Retinal pigment epithelial cell (primary cell): ENCODE data around the gene BRAF.

Source experiments
- DNase-seq: peaks from one replicate; pipeline ENCODE4 v3.0.0-alpha.2; 2010; ENCODE audit warnings: low read depth
- H3K4me3 ChIP-seq: 2 replicates; pipeline ENCODE4 v1.5.1; 2011; ENCODE audit warnings: mild to moderate bottlenecking, low read length, control low read depth, moderate library complexity
- CTCF ChIP-seq: conservative IDR thresholded peaks from 2 replicates; pipeline ENCODE4 v1.5.1; 2011; ENCODE audit warnings: low read depth, low read length, control low read depth, inconsistent platforms

The BRAF gene

GRCh38 chr7:140873434-140873833 is 51.3 kb downstream of the BRAF start:
- H3K4me3 ChIP-seq, result no peak overlapping the region
- no peak for DNase-seq
- TF ChIP-seq CTCF, result no peak

- no peak for TF ChIP-seq CTCF
- no peak overlapping the region for H3K4me3 ChIP-seq
- no peak for DNase-seq
These were observed 54.7 kb downstream of the BRAF start for GRCh38 chr7:140870003-140870402.

- no peak overlapping the region for H3K4me3 ChIP-seq
- no peak for DNase-seq
- TF ChIP-seq CTCF, result no peak
These were observed 55.3 kb downstream of the BRAF start for GRCh38 chr7:140869430-140869829.

GRCh38 chr7:140867467-140868462 is 57.0 kb downstream of the BRAF start:
- no peak for DNase-seq
- no peak for TF ChIP-seq CTCF
- no peak overlapping the region for H3K4me3 ChIP-seq

GRCh38 chr7:140866926-140867325 is 57.8 kb downstream of the BRAF start:
- H3K4me3 ChIP-seq, result no peak overlapping the region
- no peak for TF ChIP-seq CTCF
- DNase-seq, result no peak

GRCh38 chr7:140864732-140865131 is 60.0 kb downstream of the BRAF start:
- H3K4me3 ChIP-seq, result no peak overlapping the region
- TF ChIP-seq CTCF, result no peak
- no peak for DNase-seq

GRCh38 chr7:140863867-140864266 is 60.9 kb downstream of the BRAF start:
- DNase-seq, result no peak
- no peak overlapping the region for H3K4me3 ChIP-seq
- no peak for TF ChIP-seq CTCF
